OCI-LY3 (cell line): Measurements from ENCODE around the gene ZMYND10.

Experiments
- H2AFZ ChIP-seq: fragments of 200-600, 300-600 bp; shearing (Covaris generic); 2 replicates; pipeline ENCODE4 v1.6.0; 2014; ENCODE audit warnings: antibody characterized with exemption, low read depth, low read length
- H3K27ac ChIP-seq: fragments of 200-600, 300-600 bp; sonication (generic); 2 replicates; pipeline ENCODE4 v1.5.1; 2014; ENCODE audit warnings: mild to moderate bottlenecking, low read length, moderate library complexity, mixed read lengths
- H3K27me3 ChIP-seq: fragments of 200-600, 300-600 bp; sonication (generic); 2 replicates; pipeline ENCODE4 v1.6.1; 2014; ENCODE audit warnings: low read depth, low read length, mixed read lengths
- H3K36me3 ChIP-seq: fragments of 200-600, 300-600 bp; sonication (generic); replicated peaks from 2 replicates; pipeline ENCODE3; 2014; ENCODE audit warnings: low read depth, low read length, mixed read lengths
- H3K4me1 ChIP-seq: fragments of 300-600, 200-600 bp; sonication (generic); 2 replicates; pipeline ENCODE4 v1.6.1; 2014; ENCODE audit warnings: low read length, mixed read lengths
- H3K4me2 ChIP-seq: fragments of 200-600, 300-600 bp; sonication (generic); 2 replicates; pipeline ENCODE4 v1.6.1; 2014; ENCODE audit warnings: low read length, mixed read lengths
- H3K4me3 ChIP-seq: fragments of 300-600, 200-600 bp; sonication (generic); 2 replicates; pipeline ENCODE4 v1.5.1; 2014; ENCODE audit warnings: antibody characterized with exemption, mild to moderate bottlenecking, low read length, moderate library complexity
- H3K79me2 ChIP-seq: fragments of 300-600, 200-600 bp; shearing (Covaris generic); 2 replicates; pipeline ENCODE4 v1.6.1; 2014; ENCODE audit warnings: mild to moderate bottlenecking, low read length, mixed read lengths
- H3K9ac ChIP-seq: fragments of 300-600, 200-600 bp; shearing (Covaris generic); 2 replicates; pipeline ENCODE4 v1.6.0; 2014; ENCODE audit warnings: mild to moderate bottlenecking, low read length, moderate library complexity
- H3K9me3 ChIP-seq: fragments of 200-600, 300-600 bp; shearing (Covaris generic); 2 replicates; pipeline ENCODE4 v1.6.1; 2014; ENCODE audit warnings: low read length, mixed read lengths; ENCODE audit not compliant: insufficient read depth
- H4K20me1 ChIP-seq: fragments of 200-600, 300-600 bp; sonication (generic); 2 replicates; pipeline ENCODE4 v1.6.1; 2016; ENCODE audit warnings: low read length, mixed read lengths; ENCODE audit not compliant: insufficient read depth
- CTCF ChIP-seq: fragments of 200-600, 300-600 bp; sonication (generic); IDR thresholded peaks from 2 replicates; pipeline ENCODE4 v1.5.1; 2014; ENCODE audit warnings: antibody characterized with exemption, low read length, low read depth
- EZH2phosphoT487 ChIP-seq: fragments of 200-600 bp; shearing (Covaris generic); IDR thresholded peaks from 2 replicates; pipeline ENCODE4 v1.6.1; 2018; ENCODE audit warnings: antibody characterized with exemption, mixed run types, low read depth

ZMYND10 gene

DNA sequence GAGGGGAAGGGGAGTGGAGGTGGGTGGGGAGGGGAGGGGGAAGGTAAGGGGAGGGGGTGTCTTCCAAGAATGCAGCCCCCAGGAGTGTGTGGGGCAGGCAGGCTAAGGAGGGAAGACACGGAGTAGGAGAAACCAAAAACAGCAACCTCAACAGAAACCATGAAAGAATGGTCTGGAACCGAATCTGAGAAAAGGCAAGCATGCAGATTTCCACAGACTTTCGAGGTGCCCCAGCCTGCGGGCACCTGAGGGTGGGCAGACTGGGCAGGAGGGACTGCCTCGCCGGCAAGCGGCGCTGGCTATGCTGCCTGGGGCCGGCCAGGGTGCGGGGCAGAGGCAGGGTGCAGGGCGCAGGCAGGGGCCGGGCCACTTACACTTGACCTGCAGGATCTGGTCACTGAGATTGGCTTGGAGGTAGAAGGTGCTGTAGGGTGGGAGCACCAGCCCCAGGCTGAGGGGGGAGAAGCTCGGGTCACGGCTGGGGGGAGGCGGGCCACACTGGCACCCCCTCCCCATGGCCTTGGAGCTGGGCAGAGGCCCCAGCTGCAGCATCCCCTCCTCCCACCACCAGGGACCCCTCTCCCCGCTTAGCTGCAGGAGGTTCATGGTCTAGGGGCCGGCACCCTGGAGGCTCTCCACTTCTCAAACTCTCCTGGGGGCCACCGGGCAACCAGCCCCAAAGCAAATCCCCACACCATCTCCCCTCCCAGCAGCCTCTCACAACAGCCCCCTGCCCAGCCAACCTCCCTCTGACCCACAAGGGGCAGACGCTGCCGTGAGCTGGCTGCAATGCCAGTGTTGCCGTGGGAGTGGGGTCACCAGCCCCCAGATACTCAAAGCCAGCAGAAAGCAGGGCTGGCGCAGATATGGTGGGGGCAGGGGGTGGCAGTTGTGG, 29.1 kb upstream of the ZMYND10 start:
- Histone ChIP-seq H3K9ac (no peak overlapping the region), H3K4me3 (no peak overlapping the region), H3K36me3 (no peaks in the 10 kb centered on the region), H3K4me1 (peaks cover 2% of the 10 kb centered on the region; the same call in 1 of the 2 replicates), H2AFZ (no peak overlapping the region), H3K27me3 (peaks cover 23% of the 10 kb centered on the region), H3K4me2 (no peak overlapping the region), H4K20me1 (no peaks in the 10 kb centered on the region), H3K27ac (no peak overlapping the region), H3K79me2 (no peaks in the 10 kb centered on the region), H3K9me3 (no peaks in the 10 kb centered on the region)
- TF ChIP-seq CTCF, result no peak
- no peak for TF ChIP-seq EZH2phosphoT487

DNA sequence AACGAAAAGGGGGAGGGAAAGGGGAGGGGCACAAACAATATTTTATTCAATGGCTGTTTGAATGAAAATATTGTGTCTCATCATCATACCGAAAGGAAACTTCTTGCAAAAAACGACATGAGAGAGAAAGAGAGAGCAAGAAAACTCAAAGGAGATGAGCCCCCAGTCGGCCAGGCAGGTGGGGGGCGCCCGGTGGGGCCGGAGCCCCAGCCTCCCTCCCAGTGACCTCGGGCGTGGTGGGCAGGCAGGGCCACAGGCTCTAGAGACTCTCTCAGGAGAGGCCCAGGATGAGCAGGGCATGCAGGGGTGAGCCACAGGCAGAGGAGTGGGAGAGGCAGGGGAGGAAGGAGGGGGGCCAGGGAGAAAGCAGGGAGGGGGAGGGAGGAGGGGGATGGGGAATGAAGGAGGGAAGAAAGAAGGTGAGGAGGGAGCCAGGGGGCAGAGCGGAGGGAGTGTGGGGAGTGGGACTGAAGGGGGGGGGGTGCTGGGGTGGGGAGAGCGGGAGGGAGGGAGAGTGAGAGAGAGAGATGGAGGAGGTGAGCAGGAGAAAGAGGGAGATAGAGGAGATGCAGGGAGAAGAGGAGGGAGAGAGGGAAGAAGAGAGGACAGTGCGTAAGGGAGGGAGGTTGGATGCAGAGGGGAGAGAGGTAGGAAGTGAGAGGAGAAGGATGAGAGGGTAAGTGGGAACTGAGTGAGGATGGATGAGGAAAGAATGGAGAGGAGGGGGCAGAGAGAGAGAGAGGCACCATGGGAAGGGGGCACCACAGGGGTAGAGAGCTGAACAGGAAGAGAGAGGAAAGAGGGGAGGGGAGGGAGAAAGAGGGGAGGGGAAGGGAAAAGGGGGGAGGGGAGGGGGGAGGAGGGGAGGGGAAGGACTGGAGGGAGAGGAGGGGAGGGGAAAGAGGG, 27.9 kb upstream of the ZMYND10 start:
- Histone ChIP-seq H3K79me2 (no peaks in the 10 kb centered on the region), H3K27ac (no peak overlapping the region), H3K9me3 (no peaks in the 10 kb centered on the region), H4K20me1 (no peaks in the 10 kb centered on the region), H3K36me3 (no peaks in the 10 kb centered on the region), H3K27me3 (peaks cover 23% of the 10 kb centered on the region), H3K9ac (no peak overlapping the region), H3K4me1 (peaks cover 2% of the 10 kb centered on the region; the same call in 1 of the 2 replicates), H2AFZ (no peak overlapping the region), H3K4me3 (no peak overlapping the region), H3K4me2 (no peak overlapping the region)
- TF ChIP-seq CTCF (no peak), EZH2phosphoT487 (no peak)

DNA sequence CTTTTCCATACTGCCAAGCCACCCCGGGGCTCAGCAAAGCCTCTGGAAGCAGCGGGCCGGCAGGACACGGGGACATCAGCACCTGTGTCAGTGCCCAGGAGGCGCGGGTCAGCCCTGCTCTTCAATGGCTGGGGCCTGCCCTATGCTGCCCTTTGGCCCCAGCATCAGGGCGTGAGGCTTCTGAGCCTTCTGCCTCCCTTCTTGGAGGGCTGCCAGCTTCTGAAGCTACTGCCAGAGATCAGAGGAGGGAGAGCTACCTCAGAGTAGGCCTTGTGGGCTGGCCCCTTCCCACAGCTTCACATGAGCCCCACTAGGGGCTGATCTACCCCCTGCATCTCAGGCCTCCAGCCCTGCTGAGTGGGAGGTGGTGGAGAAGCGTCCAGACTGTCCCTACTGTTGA, 26.8 kb upstream of the ZMYND10 start:
- no peak overlapping the region for H3K27ac ChIP-seq
- no peaks in the 10 kb centered on the region for H3K79me2 ChIP-seq
- H3K9me3 ChIP-seq, result no peaks in the 10 kb centered on the region
- no peak overlapping the region for H2AFZ ChIP-seq
- H3K27me3 ChIP-seq, result peaks cover 23% of the 10 kb centered on the region
- no peaks in the 10 kb centered on the region for H3K36me3 ChIP-seq
- H4K20me1 ChIP-seq, result no peaks in the 10 kb centered on the region
- H3K4me3 ChIP-seq, result no peak overlapping the region
- no peak for TF ChIP-seq CTCF
- no peak overlapping the region for H3K4me2 ChIP-seq
- peaks cover 2% of the 10 kb centered on the region; the same call in 1 of the 2 replicates for H3K4me1 ChIP-seq
- no peak overlapping the region for H3K9ac ChIP-seq
